SK-N-SH (cell line): ENCODE data around the gene ZBTB16. TPM values are rescaled to one million over a fixed set of nuclear protein-coding genes. Genes with fewer than 3 reads are reported as not detected.

ENCODE experiments used
- CTCF ChIA-PET: fragments of 300-600, 350-600 bp; formaldehyde crosslinking; extraction: SDS; loops from one replicate; lab custom pipeline; 2021; lab: Yijun Ruan, JAX
- POLR2A ChIA-PET: fragments of 350-600 bp; sonication (Branson Sonifier 250); formaldehyde crosslinking; extraction: SDS; loops from one replicate; lab custom pipeline; 2020; ENCODE audit warnings: antibody characterized with exemption, inconsistent platforms; lab: Yijun Ruan, JAX
- DNase-seq: peaks from one replicate; pipeline ENCODE4 v3.0.0; 2012
- H2AFZ ChIP-seq: fragments of 200-600 bp; sonication (generic); 2 replicates; pipeline ENCODE4 v1.8.1; 2016; ENCODE audit warnings: antibody characterized with exemption, mild to moderate bottlenecking, low read depth
- H3F3A ChIP-seq: fragments of 200-600 bp; sonication (generic); replicated peaks from 2 replicates; pipeline ENCODE3; 2016; ENCODE audit warnings: antibody characterized with exemption, mild to moderate bottlenecking; ENCODE audit not compliant: insufficient read depth
- H3K27ac ChIP-seq, 2 experiments: fragments of 200-500 bp in 1 of 2; fragments of 200-600 bp in 1 of 2; sonication (Bioruptor generic) in 1 of 2; sonication (generic), shearing (Covaris generic) in 1 of 2; 2 replicates each; pipeline versions ENCODE4 v1.5.1 to v1.6.1; 2014 to 2016; ENCODE audit warnings: low read depth in 2 of 2, inconsistent platforms in 1 of 2, low read length in 1 of 2, mild to moderate bottlenecking in 1 of 2, mixed read lengths in 1 of 2
- H3K27me3 ChIP-seq: fragments of 200-600 bp; sonication (generic), shearing (Covaris generic); 2 replicates; pipeline ENCODE4 v1.6.1; 2016; ENCODE audit warnings: mixed run types; ENCODE audit not compliant: insufficient read depth
- H3K36me3 ChIP-seq, 2 experiments: fragments of 200-500 bp in 1 of 2; fragments of 200-600 bp in 1 of 2; sonication (Bioruptor generic) in 1 of 2; sonication (generic) in 1 of 2; replicated peaks in 1 of 2; 2 replicates each; pipeline versions ENCODE3 to v1.5.1; 2014 to 2016; ENCODE audit warnings: low read length in 1 of 2, mild to moderate bottlenecking in 1 of 2; ENCODE audit not compliant: insufficient read depth in 2 of 2, control insufficient read depth in 1 of 2
- H3K4me1 ChIP-seq, 2 experiments: fragments of 200-500 bp in 1 of 2; fragments of 200-600 bp in 1 of 2; sonication (Bioruptor generic) in 1 of 2; sonication (generic), shearing (Covaris generic) in 1 of 2; 2 replicates each; pipeline versions ENCODE4 v1.5.1 to v1.6.1; 2014 to 2016; ENCODE audit warnings: low read depth in 1 of 2, low read length in 1 of 2, mixed run types in 1 of 2; ENCODE audit not compliant: insufficient read depth in 2 of 2, control insufficient read depth in 1 of 2
- H3K4me2 ChIP-seq: fragments of 200-600 bp; sonication (generic), shearing (Covaris generic); 2 replicates; pipeline ENCODE4 v1.6.1; 2017; ENCODE audit warnings: mixed run types
- H3K4me3 ChIP-seq, 2 experiments: fragments of 200-500 bp in 1 of 2; fragments of 200-600 bp in 1 of 2; sonication (Bioruptor generic) in 1 of 2; sonication (generic), shearing (Covaris generic) in 1 of 2; 2 replicates each; pipeline versions ENCODE4 v1.5.1 to v1.8.1; 2014 to 2016; ENCODE audit warnings: low read depth in 2 of 2, inconsistent platforms in 1 of 2, low read length in 1 of 2, mild to moderate bottlenecking in 1 of 2, mixed read lengths in 1 of 2, moderate library complexity in 1 of 2
- H3K79me2 ChIP-seq: fragments of 200-600 bp; sonication (generic); 2 replicates; pipeline ENCODE4 v1.8.1; 2017; ENCODE audit warnings: mild to moderate bottlenecking; ENCODE audit not compliant: insufficient read depth
- H3K9ac ChIP-seq: fragments of 200-600 bp; sonication (generic); 2 replicates; pipeline ENCODE4 v1.6.1; 2017; ENCODE audit warnings: mixed run types
- H3K9me2 ChIP-seq: fragments of 200-600 bp; sonication (generic); 2 replicates; pipeline ENCODE4 v1.6.1; 2017; ENCODE audit warnings: mixed run types
- H3K9me3 ChIP-seq: fragments of 200-600 bp; sonication (generic); 2 replicates; pipeline ENCODE4 v1.6.1; 2017; ENCODE audit warnings: mixed run types, mild to moderate bottlenecking, moderate library complexity
- H4K20me1 ChIP-seq: fragments of 200-600 bp; sonication (generic); 2 replicates; pipeline ENCODE4 v1.6.1; 2017; ENCODE audit warnings: mild to moderate bottlenecking, mixed run types; ENCODE audit not compliant: insufficient read depth
- ELF1 ChIP-seq: IDR thresholded peaks from 2 replicates; pipeline ENCODE4 v1.4.0; 2012
- EP300 ChIP-seq, 2 experiments: IDR thresholded peaks; 2 replicates each; pipeline versions ENCODE4 v1.4.0 to v1.6.1; 2012; ENCODE audit warnings: borderline replicate concordance in 1 of 2, low read depth in 1 of 2, low read length in 1 of 2
- FOXJ3 ChIP-seq: sonication (generic); formaldehyde crosslinking; IDR thresholded peaks from 2 replicates; pipeline ENCODE4 v1.5.1; 2020; ENCODE audit warnings: mild to moderate bottlenecking, missing genetic modification reagents
- FOXM1 ChIP-seq: IDR thresholded peaks from 2 replicates; pipeline ENCODE4 v1.4.0; 2012; ENCODE audit warnings: low read depth, mild to moderate bottlenecking
- GATA2 ChIP-seq: sonication (generic); formaldehyde crosslinking; IDR thresholded peaks from 2 replicates; pipeline ENCODE4 v1.5.0; 2020; ENCODE audit warnings: mild to moderate bottlenecking, missing genetic modification reagents
- JUND ChIP-seq: IDR thresholded peaks from 2 replicates; pipeline ENCODE4 v1.4.0; 2012
- MEF2A ChIP-seq: IDR thresholded peaks from 2 replicates; pipeline ENCODE4 v1.4.0; 2012; ENCODE audit warnings: low read depth, borderline replicate concordance
- MXI1 ChIP-seq: IDR thresholded peaks from 2 replicates; pipeline ENCODE4 v1.6.1; 2012; ENCODE audit warnings: mild to moderate bottlenecking, low read depth, low read length, improper control_type of control experiment
- RAD21 ChIP-seq: IDR thresholded peaks from 2 replicates; pipeline ENCODE4 v1.6.1; 2012; ENCODE audit warnings: mild to moderate bottlenecking, low read length
- RCOR1 ChIP-seq: fragments of 150-350 bp; IDR thresholded peaks from 2 replicates; pipeline ENCODE4 v1.6.1; 2017; ENCODE audit warnings: antibody characterized with exemption, low read length
- RXRA ChIP-seq: IDR thresholded peaks from 2 replicates; pipeline ENCODE4 v1.4.0; 2012; ENCODE audit warnings: low read depth, mild to moderate bottlenecking, borderline replicate concordance
- SIN3A ChIP-seq: IDR thresholded peaks from 2 replicates; pipeline ENCODE4 v1.6.1; 2012; ENCODE audit warnings: low read depth, mild to moderate bottlenecking, low read length, moderate library complexity, borderline replicate concordance
- SMC3 ChIP-seq: IDR thresholded peaks from 2 replicates; pipeline ENCODE4 v1.6.1; 2012; ENCODE audit warnings: low read depth, low read length, improper control_type of control experiment
- TAF1 ChIP-seq: IDR thresholded peaks from 2 replicates; pipeline ENCODE4 v1.6.1; 2012; ENCODE audit warnings: low read depth, mild to moderate bottlenecking, low read length, moderate library complexity, borderline replicate concordance
- TCF12 ChIP-seq: IDR thresholded peaks from 2 replicates; pipeline ENCODE4 v1.4.0; 2012
- TEAD4 ChIP-seq: IDR thresholded peaks from 2 replicates; pipeline ENCODE4 v1.4.0; 2012; ENCODE audit warnings: mild to moderate bottlenecking, borderline replicate concordance; ENCODE audit not compliant: insufficient read depth
- WGBS: methylation state at CpG from one replicate; pipeline ENCODE4 v1.1.6; 2017; ENCODE audit warnings: low lambda C conversion rate; 5-methylcytosine and 5-hydroxymethylcytosine counted together
- polyA plus RNA-seq, 3 experiments: library from polyadenylated mRNA; depleted of rRNA; stranded (reverse); fragments of >200 nt; gene quantifications; 2 replicates each; pipeline ENCODE4 v1.2.3, GENCODE V29; 2012
- TF ChIP-seq, protein P1 (sequence below): IDR thresholded peaks from 2 replicates; pipeline ENCODE4 v1.6.1; 2012; ENCODE audit warnings: mild to moderate bottlenecking, low read depth, low read length, moderate library complexity

ZBTB16 gene
- polyA plus RNA-seq, 1 of the 3 experiments (the other 2 are of a cell fraction), result not detected

DNA sequence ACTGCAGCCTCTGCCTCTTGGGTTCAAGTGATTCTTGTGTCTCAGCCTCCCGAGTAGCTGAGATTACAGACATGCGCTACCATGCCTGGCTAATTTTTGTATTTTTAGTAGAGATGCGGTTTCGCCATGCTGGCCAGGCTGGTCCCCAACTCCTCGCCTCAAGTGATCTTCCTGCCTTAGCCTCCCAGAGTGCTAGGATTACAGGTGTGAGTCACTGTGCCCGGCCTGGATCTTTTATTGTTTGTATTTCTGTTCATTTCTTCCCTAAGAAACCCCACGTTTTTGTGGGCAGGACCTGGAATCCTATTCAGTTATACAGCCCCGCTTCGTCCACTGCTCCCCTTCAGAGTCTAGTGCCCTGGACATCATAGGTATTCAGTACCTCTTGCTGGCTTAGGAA lies 28.7 kb downstream of the ZBTB16 start:
- H2AFZ ChIP-seq, result no peak overlapping the region
- ChIA-PET POLR2A (no interaction called here), CTCF (no interaction called here)
- H3K27ac ChIP-seq, result no peak overlapping the region
- H3K9ac ChIP-seq, result no peak overlapping the region
- no peaks in the 10 kb centered on the region for H3K4me1 ChIP-seq
- H3K4me2 ChIP-seq, result no peak overlapping the region
- H3K27me3 ChIP-seq, result no peaks in the 10 kb centered on the region; the same call in 1 of the 2 replicates
- WGBS, result 57% methylated on average over 9 of the region's 9 CpGs
- H3K9me3 ChIP-seq, result no peaks in the 10 kb centered on the region
- DNase-seq, result no peak
- no peak overlapping the region for H3K4me3 ChIP-seq
- no peaks in the 10 kb centered on the region for H3K79me2 ChIP-seq
- no peak for TF ChIP-seq TCF12
- TF ChIP-seq SMC3, result no peak
- no peaks in the 10 kb centered on the region for H3K36me3 ChIP-seq
- H4K20me1 ChIP-seq, result no peaks in the 10 kb centered on the region
- H3F3A ChIP-seq, result no peaks in the 10 kb centered on the region
- no peaks in the 10 kb centered on the region for H3K9me2 ChIP-seq

GRCh38 chr11:114088836-114089235 lies 29.3 kb downstream of the ZBTB16 start:
- no peak overlapping the region for H3K9ac ChIP-seq
- H4K20me1 ChIP-seq, result no peaks in the 10 kb centered on the region
- POLR2A ChIA-PET, result no interaction called here
- H3K27me3 ChIP-seq, result no peaks in the 10 kb centered on the region; the same call in 1 of the 2 replicates
- no peaks in the 10 kb centered on the region for H3F3A ChIP-seq
- H3K9me2 ChIP-seq, result no peaks in the 10 kb centered on the region
- no peak for DNase-seq
- TF ChIP-seq FOXM1, result no peak
- no peak for TF ChIP-seq GATA2 (CRISPR knock-in tag)
- TF ChIP-seq EP300 (IDR thresholded peaks at IDR 0.05; ENCODE audit: borderline replicate concordance in 1 of 2, low read depth in 1 of 2, low read length in 1 of 2), result no peak
- no peak for TF ChIP-seq FOXJ3
- TF ChIP-seq, protein P1, sequence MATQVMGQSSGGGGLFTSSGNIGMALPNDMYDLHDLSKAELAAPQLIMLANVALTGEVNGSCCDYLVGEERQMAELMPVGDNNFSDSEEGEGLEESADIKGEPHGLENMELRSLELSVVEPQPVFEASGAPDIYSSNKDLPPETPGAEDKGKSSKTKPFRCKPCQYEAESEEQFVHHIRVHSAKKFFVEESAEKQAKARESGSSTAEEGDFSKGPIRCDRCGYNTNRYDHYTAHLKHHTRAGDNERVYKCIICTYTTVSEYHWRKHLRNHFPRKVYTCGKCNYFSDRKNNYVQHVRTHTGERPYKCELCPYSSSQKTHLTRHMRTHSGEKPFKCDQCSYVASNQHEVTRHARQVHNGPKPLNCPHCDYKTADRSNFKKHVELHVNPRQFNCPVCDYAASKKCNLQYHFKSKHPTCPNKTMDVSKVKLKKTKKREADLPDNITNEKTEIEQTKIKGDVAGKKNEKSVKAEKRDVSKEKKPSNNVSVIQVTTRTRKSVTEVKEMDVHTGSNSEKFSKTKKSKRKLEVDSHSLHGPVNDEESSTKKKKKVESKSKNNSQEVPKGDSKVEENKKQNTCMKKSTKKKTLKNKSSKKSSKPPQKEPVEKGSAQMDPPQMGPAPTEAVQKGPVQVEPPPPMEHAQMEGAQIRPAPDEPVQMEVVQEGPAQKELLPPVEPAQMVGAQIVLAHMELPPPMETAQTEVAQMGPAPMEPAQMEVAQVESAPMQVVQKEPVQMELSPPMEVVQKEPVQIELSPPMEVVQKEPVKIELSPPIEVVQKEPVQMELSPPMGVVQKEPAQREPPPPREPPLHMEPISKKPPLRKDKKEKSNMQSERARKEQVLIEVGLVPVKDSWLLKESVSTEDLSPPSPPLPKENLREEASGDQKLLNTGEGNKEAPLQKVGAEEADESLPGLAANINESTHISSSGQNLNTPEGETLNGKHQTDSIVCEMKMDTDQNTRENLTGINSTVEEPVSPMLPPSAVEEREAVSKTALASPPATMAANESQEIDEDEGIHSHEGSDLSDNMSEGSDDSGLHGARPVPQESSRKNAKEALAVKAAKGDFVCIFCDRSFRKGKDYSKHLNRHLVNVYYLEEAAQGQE, result no peak
- TF ChIP-seq MEF2A, result no peak
- no peak for TF ChIP-seq RCOR1
- TF ChIP-seq JUND, result no peak
- TF ChIP-seq RAD21, result no peak
- TF ChIP-seq TEAD4, result no peak
- no peak for TF ChIP-seq ELF1
- no peak for TF ChIP-seq SIN3A
- no peak for TF ChIP-seq TAF1
- TF ChIP-seq RXRA, result no peak
- TF ChIP-seq MXI1, result no peak
- TF ChIP-seq, all 33 proteins: peak for 0
- CTCF ChIA-PET, result no interaction called here
- H3K79me2 ChIP-seq, result no peaks in the 10 kb centered on the region
- H2AFZ ChIP-seq, result no peak overlapping the region
- no peaks in the 10 kb centered on the region for H3K9me3 ChIP-seq
- no peak overlapping the region for H3K4me2 ChIP-seq
- no peak overlapping the region for H3K27ac ChIP-seq
- WGBS, result 41% methylated on average over 7 of the region's 7 CpGs
- H3K36me3 ChIP-seq, result no peaks in the 10 kb centered on the region
- H3K4me1 ChIP-seq, result no peaks in the 10 kb centered on the region
- no peak overlapping the region for H3K4me3 ChIP-seq
